Germinal center (tissue), 1 donor: Measurements from ENCODE around the gene ZC3H7B.
"Not testable (repeated sequence)": the region's sequence is repeated elsewhere in the genome, so short reads cannot be mapped to it uniquely, and the experiment has no call there.

Experiments
- DNase-seq: peaks from one replicate; pipeline ENCODE4 v3.0.0; 2012; ENCODE audit warnings: mixed read lengths, low spot score

ZC3H7B gene

GRCh38 chr22:41382098-41382578 lies 80.8 kb downstream of the ZC3H7B start:
- DNase-seq = peak; percentile 90

- no peak for DNase-seq
These were observed 81.3 kb downstream of the ZC3H7B start for GRCh38 chr22:41382610-41383009.

- no peak for DNase-seq
These were observed 81.8 kb downstream of the ZC3H7B start for GRCh38 chr22:41383085-41383484.

GRCh38 chr22:41384128-41384527 lies 82.8 kb downstream of the ZC3H7B start:
- DNase-seq = no peak

- DNase-seq = no peak
These were observed 86.0 kb downstream of the ZC3H7B start for GRCh38 chr22:41387341-41387740.

GRCh38 chr22:41394012-41394356 lies 92.7 kb downstream of the ZC3H7B start:
- DNase-seq = no peak

GRCh38 chr22:41395531-41396240 lies 94.4 kb downstream of the ZC3H7B start:
- DNase-seq = no peak

- no peak for DNase-seq
These were observed 96.0 kb downstream of the ZC3H7B start for GRCh38 chr22:41397143-41397811.

- no peak for DNase-seq
These were observed 97.6 kb downstream of the ZC3H7B start for GRCh38 chr22:41398921-41399320.

GRCh38 chr22:41401781-41402648 lies 100.7 kb downstream of the ZC3H7B start:
- no peak for DNase-seq

- not testable (repeated sequence) for DNase-seq
These were observed 101.5 kb downstream of the ZC3H7B start for GRCh38 chr22:41402851-41403250.

GRCh38 chr22:41403532-41404318 lies 102.4 kb downstream of the ZC3H7B start:
- peak; percentile 93 for DNase-seq

- DNase-seq = peak; percentile 59
These were observed 104.3 kb downstream of the ZC3H7B start for GRCh38 chr22:41405588-41405987.

GRCh38 chr22:41406410-41406809 lies 105.1 kb downstream of the ZC3H7B start:
- DNase-seq = no peak

- DNase-seq = no peak
These were observed 106.1 kb downstream of the ZC3H7B start for GRCh38 chr22:41407433-41407832.

- no peak for DNase-seq
These were observed 107.3 kb downstream of the ZC3H7B start for GRCh38 chr22:41408665-41409064.
